Mesenchymal stem cell (in vitro differentiated cells and primary cell): Measurements from ENCODE around the gene CCDC187.

Source experiments
- DNase-seq: peaks from one replicate; pipeline ENCODE4 v3.0.0-alpha.2; 2013
- H2AFZ ChIP-seq: one replicate; pipeline ENCODE4 v1.6.1; 2013; ENCODE audit warnings: low read depth, mild to moderate bottlenecking, control low read depth, inconsistent platforms, low read length, moderate library complexity
- H2AK5ac ChIP-seq: 2 replicates; pipeline ENCODE4 v1.6.1; 2013; ENCODE audit warnings: low read length, moderate library complexity, mild to moderate bottlenecking, inconsistent platforms; ENCODE audit not compliant: severe bottlenecking
- H2BK120ac ChIP-seq: one replicate; pipeline ENCODE4 v1.6.1; 2013; ENCODE audit warnings: low read depth, mild to moderate bottlenecking, inconsistent platforms, low read length, moderate library complexity
- H2BK12ac ChIP-seq, 2 experiments: one replicate each; pipeline ENCODE4 v1.6.1; 2013; ENCODE audit warnings: inconsistent platforms in 2 of 2, low read length in 2 of 2, mild to moderate bottlenecking in 2 of 2, moderate library complexity in 2 of 2, control low read depth in 1 of 2
- H2BK15ac ChIP-seq: one replicate; pipeline ENCODE4 v1.6.1; 2013; ENCODE audit warnings: mild to moderate bottlenecking, low read depth, inconsistent platforms; ENCODE audit not compliant: poor library complexity, severe bottlenecking
- H2BK5ac ChIP-seq: 2 replicates; pipeline ENCODE4 v1.6.1; 2013; ENCODE audit warnings: low read depth, mild to moderate bottlenecking, low read length, control low read depth, inconsistent platforms; ENCODE audit not compliant: poor library complexity, severe bottlenecking
- H3K14ac ChIP-seq, 2 experiments: one replicate each; pipeline ENCODE4 v1.6.1; 2013; ENCODE audit warnings: inconsistent platforms in 2 of 2, low read length in 2 of 2, control low read depth in 1 of 2, mild to moderate bottlenecking in 1 of 2, moderate library complexity in 1 of 2
- H3K18ac ChIP-seq, 2 experiments: one replicate each; pipeline ENCODE4 v1.6.1; 2013; ENCODE audit warnings: inconsistent platforms in 2 of 2, low read length in 2 of 2, control low read depth in 1 of 2, low read depth in 1 of 2, mild to moderate bottlenecking in 1 of 2
- H3K23ac ChIP-seq, 2 experiments: one replicate each; pipeline ENCODE4 v1.6.1; 2013; ENCODE audit warnings: inconsistent platforms in 2 of 2, low read length in 2 of 2, mild to moderate bottlenecking in 2 of 2, moderate library complexity in 2 of 2, control low read depth in 1 of 2
- H3K27ac ChIP-seq: 2 replicates; pipeline ENCODE4 v1.5.1; 2013; ENCODE audit warnings: mild to moderate bottlenecking, moderate library complexity, low read length, control low read depth, inconsistent platforms; ENCODE audit not compliant: poor library complexity, severe bottlenecking
- H3K27me3 ChIP-seq, 2 experiments: 2 replicates each; pipeline versions ENCODE4 v1.6.1 to v1.7.0; 2013; ENCODE audit warnings: low read length in 2 of 2, mild to moderate bottlenecking in 2 of 2, moderate library complexity in 2 of 2, control low read depth in 1 of 2, inconsistent platforms in 1 of 2; ENCODE audit not compliant: control insufficient read depth in 1 of 2, insufficient read depth in 1 of 2
- H3K36me3 ChIP-seq, 2 experiments: 2 replicates each; pipeline versions ENCODE4 v1.6.1 to v1.7.0; 2013; ENCODE audit warnings: low read length in 2 of 2, control low read depth in 1 of 2, inconsistent platforms in 1 of 2, low read depth in 1 of 2, mild to moderate bottlenecking in 1 of 2; ENCODE audit not compliant: insufficient read depth in 2 of 2, control insufficient read depth in 1 of 2
- H3K4ac ChIP-seq, 2 experiments: one replicate each; pipeline ENCODE4 v1.6.1; 2013; ENCODE audit warnings: inconsistent platforms in 2 of 2, low read length in 2 of 2, mild to moderate bottlenecking in 2 of 2, moderate library complexity in 2 of 2, control low read depth in 1 of 2, low read depth in 1 of 2
- H3K4me1 ChIP-seq: 2 replicates; pipeline ENCODE4 v1.6.1; 2013; ENCODE audit warnings: low read depth, low read length, control low read depth; ENCODE audit not compliant: control insufficient read depth, insufficient read depth
- H3K4me2 ChIP-seq: 2 replicates; pipeline ENCODE4 v1.6.1; 2013; ENCODE audit warnings: low read length, mild to moderate bottlenecking, inconsistent platforms; ENCODE audit not compliant: poor library complexity, severe bottlenecking
- H3K4me3 ChIP-seq, 2 experiments: 2 replicates each; pipeline versions ENCODE4 v1.5.1 to v1.7.0; 2013; ENCODE audit warnings: low read length in 2 of 2, mild to moderate bottlenecking in 2 of 2, control low read depth in 1 of 2, low read depth in 1 of 2; ENCODE audit not compliant: insufficient read depth in 1 of 2
- H3K79me1 ChIP-seq: replicated peaks from 2 replicates; pipeline ENCODE4 v1.6.1; 2013; ENCODE audit warnings: mild to moderate bottlenecking, control low read depth, low read length, inconsistent platforms; ENCODE audit not compliant: poor library complexity, severe bottlenecking
- H3K9ac ChIP-seq: 2 replicates; pipeline ENCODE4 v1.7.0; 2013; ENCODE audit warnings: mild to moderate bottlenecking, low read length, moderate library complexity
- H3K9me3 ChIP-seq: 2 replicates; pipeline ENCODE4 v1.7.0; 2013; ENCODE audit warnings: mild to moderate bottlenecking, low read length; ENCODE audit not compliant: control insufficient read depth
- H4K8ac ChIP-seq: one replicate; pipeline ENCODE4 v1.6.1; 2013; ENCODE audit warnings: inconsistent platforms, mild to moderate bottlenecking, low read length, moderate library complexity
- H4K91ac ChIP-seq: one replicate; pipeline ENCODE4 v1.6.1; 2013; ENCODE audit warnings: mild to moderate bottlenecking, low read length, inconsistent platforms
- WGBS: methylation state at CpG from one replicate; pipeline ENCODE4 v1.1.7; 2013; ENCODE audit warnings: mixed read lengths; 5-methylcytosine and 5-hydroxymethylcytosine counted together

Gene CCDC187

DNA sequence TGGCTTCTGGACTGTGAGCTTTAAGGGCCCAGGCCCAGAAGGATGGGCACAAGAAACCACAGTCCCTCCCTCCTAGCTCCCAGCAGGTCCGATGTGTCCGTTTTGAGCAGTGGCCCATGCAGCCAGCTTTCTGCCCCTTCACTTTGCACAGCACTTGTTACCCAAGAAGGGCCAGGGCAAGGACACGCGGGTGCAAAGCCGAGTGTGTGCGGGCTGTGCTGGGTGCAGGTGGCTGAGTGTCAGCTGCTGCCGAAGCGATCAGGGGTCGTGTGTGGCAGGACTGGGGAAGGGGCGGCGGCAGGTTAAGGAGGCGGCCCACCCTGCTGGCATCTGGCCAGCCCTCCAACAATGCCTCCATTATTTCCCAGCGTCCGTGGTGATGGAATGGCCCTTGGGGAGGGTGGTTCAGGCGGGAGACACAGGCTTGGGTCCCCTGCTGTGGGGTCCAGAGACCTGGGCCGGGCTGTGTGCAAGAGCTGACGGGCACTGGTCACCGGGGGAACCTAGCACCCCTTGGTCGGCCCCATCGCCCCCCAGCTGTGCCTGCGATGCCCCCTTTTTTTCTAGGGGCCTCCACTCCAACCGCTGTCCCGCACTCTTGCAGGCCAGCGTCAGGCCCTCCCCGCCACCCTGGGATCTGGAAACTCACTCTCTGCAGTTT lies 99.6 kb downstream of the CCDC187 start:
- Histone ChIP-seq H2BK5ac (no peak overlapping the region), H3K9me3 (no peaks in the 10 kb centered on the region), H3K23ac (no peak overlapping the region), H3K27me3 (peaks cover 50 to 55% of the 10 kb centered on the region in 2 experiments), H4K91ac (no peak overlapping the region), H3K79me1 (peaks cover 2% of the 10 kb centered on the region), H3K9ac (no peak overlapping the region), H2AFZ (no peak overlapping the region), H3K36me3 (peaks cover 3 to 27% of the 10 kb centered on the region in 2 experiments), H3K27ac (no peak overlapping the region), H3K4me2 (no peak overlapping the region), H3K4me3 (no peak overlapping the region), H2BK15ac (no peak overlapping the region), H4K8ac (no peak overlapping the region), H3K14ac (no peak overlapping the region), H2AK5ac (no peak overlapping the region), H2BK12ac (no peak overlapping the region), H3K18ac (no peak overlapping the region), H3K4me1 (peaks cover 16% of the 10 kb centered on the region), H2BK120ac (no peak overlapping the region), H3K4ac (no peak overlapping the region)
- no peak for DNase-seq
- 70% methylated on average over 22 of the region's 25 CpGs for WGBS

DNA sequence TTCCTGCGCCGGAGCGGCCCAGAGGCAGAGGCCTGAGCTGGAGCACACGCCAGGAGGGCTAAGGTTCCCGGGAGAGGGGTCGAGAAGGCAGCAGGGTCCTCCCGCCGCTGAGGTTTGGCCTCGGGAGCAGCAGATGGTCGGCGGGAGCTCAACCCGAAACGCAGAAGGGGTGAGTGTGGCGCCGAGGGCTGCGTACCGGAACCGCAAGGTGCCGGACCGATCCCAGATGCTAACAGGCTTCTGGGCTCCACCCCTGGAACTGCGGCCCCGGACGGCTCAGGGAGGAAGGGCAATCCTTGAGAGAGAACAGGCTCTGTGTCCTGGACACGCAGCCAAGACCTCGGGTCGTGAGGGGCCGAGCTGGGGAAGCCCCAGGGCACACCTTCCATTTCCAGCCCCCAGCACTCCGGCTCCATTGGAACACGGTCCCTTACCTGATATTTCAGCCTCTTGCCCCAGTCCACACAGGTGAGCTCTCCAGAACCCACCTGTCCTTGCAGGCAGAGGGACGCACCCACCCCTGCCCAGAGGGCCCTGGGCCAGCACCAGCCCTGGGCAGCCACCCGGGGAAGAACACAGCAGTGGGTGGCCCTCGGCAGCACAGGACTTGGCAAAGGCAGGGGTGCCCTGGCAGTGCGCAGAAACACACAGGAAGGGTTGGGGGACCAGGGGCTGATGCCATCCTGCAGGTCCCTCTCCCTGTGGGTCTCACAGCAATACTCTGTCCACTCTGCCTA lies 100.3 kb downstream of the CCDC187 start:
- Histone ChIP-seq H4K91ac (no peak overlapping the region), H3K18ac (no peak overlapping the region), H3K4me1 (peaks cover 19% of the 10 kb centered on the region), H2BK5ac (no peak overlapping the region), H3K23ac (no peak overlapping the region), H2AK5ac (no peak overlapping the region), H2BK15ac (no peak overlapping the region), H3K36me3 (peaks cover 3 to 20% of the 10 kb centered on the region in 2 experiments), H3K9me3 (no peaks in the 10 kb centered on the region), H3K9ac (no peak overlapping the region), H2BK120ac (no peak overlapping the region), H3K14ac (no peak overlapping the region), H3K4ac (no peak overlapping the region), H2BK12ac (no peak overlapping the region), H3K4me3 (no peak overlapping the region), H4K8ac (no peak overlapping the region), H3K27ac (no peak overlapping the region), H3K27me3 (peaks cover 52 to 57% of the 10 kb centered on the region in 2 experiments), H2AFZ (no peak overlapping the region), H3K4me2 (no peak overlapping the region), H3K79me1 (peaks cover 2% of the 10 kb centered on the region)
- DNase-seq, result no peak
- WGBS, result 30% methylated on average over 33 of the region's 33 CpGs

- H2AK5ac ChIP-seq, result no peak overlapping the region
- H3K14ac ChIP-seq, result no peak overlapping the region
- peaks cover 61 to 65% of the 10 kb centered on the region in 2 experiments for H3K27me3 ChIP-seq
- H2BK120ac ChIP-seq, result no peak overlapping the region
- peaks cover 0 to 14% of the 10 kb centered on the region in 2 experiments for H3K36me3 ChIP-seq
- no peak overlapping the region for H2AFZ ChIP-seq
- H3K9ac ChIP-seq, result no peak overlapping the region
- no peak overlapping the region for H3K27ac ChIP-seq
- H2BK5ac ChIP-seq, result no peak overlapping the region
- H2BK15ac ChIP-seq, result no peak overlapping the region
- no peaks in the 10 kb centered on the region for H3K9me3 ChIP-seq
- H4K8ac ChIP-seq, result no peak overlapping the region
- H2BK12ac ChIP-seq, result no peak overlapping the region
- whole genome bisulfite sequencing, result 22% methylated on average over 42 of the region's 99 CpGs
- no peak overlapping the region for H3K4me2 ChIP-seq
- no peak overlapping the region for H3K4ac ChIP-seq
- no peak for DNase-seq
- peaks cover 2% of the 10 kb centered on the region for H3K79me1 ChIP-seq
- H3K4me1 ChIP-seq, result peaks cover 22% of the 10 kb centered on the region
- no peak overlapping the region for H3K18ac ChIP-seq
- H3K4me3 ChIP-seq, result no peak overlapping the region
- H3K23ac ChIP-seq, result no peak overlapping the region
- no peak overlapping the region for H4K91ac ChIP-seq
Observed at GRCh38 chr9:136202454-136203407, 101.2 kb downstream of the CCDC187 start.
